KOPT-K1 (cell line): Measurements from ENCODE around the gene MTERF1.

Experiments used
- H3K27ac ChIP-seq: fragments of 200-600 bp; sonication (generic); 2 replicates; pipeline ENCODE4 v1.5.1; 2016; ENCODE audit warnings: antibody characterized with exemption, mild to moderate bottlenecking, low read depth, low read length; ENCODE audit not compliant: poor library complexity, severe bottlenecking
- H3K36me3 ChIP-seq: fragments of 200-600 bp; sonication (generic); 2 replicates; pipeline ENCODE4 v1.5.1; 2017; ENCODE audit warnings: antibody characterized with exemption, mild to moderate bottlenecking, low read length, moderate library complexity; ENCODE audit not compliant: insufficient read depth
- H3K9me3 ChIP-seq: fragments of 200-600 bp; sonication (generic); 2 replicates; pipeline ENCODE4 v1.5.1; 2017; ENCODE audit warnings: antibody characterized with exemption, low read length, mild to moderate bottlenecking; ENCODE audit not compliant: insufficient read depth, poor library complexity, severe bottlenecking

MTERF1 gene

DNA sequence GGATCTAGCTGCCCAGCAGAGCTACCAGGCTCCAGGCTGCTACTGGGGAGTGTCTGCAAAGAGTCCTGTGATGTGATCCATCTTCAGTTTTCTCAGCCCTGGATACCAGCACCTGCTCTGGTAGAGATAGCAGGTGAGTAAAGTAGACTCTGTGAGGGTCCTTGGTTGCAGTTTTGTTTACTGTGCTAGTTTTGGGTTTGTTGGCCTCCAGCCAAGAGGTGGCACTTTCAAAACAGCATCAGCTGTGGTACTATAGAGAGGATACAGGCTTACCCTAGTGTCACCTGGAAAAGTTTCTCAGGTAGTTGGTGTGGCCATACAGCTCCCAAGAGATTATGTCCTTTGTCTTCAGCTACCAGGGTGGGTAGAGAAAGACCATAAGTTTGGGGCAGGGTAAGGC, 56.3 kb downstream of the MTERF1 start:
- Histone ChIP-seq H3K36me3 (no peaks in the 10 kb centered on the region), H3K27ac (no peak overlapping the region), H3K9me3 (no peaks in the 10 kb centered on the region)
